Colonic mucosa (tissue), 4 donors: ENCODE measurements around the gene KIF15. TPM values are rescaled to one million over a fixed set of nuclear protein-coding genes. Genes with fewer than 3 reads are reported as not detected.
"Not testable (repeated sequence)": the region's sequence is repeated elsewhere in the genome, so short reads cannot be mapped to it uniquely, and the experiment has no call there.

Experiments used
- DNase-seq: peaks from one replicate; pipeline ENCODE4 v3.0.0-alpha.2; 2020
- H3K27ac ChIP-seq: fragments of 200-600 bp; one replicate; pipeline ENCODE4 v1.8.0; 2021
- H3K27me3 ChIP-seq: fragments of 200-600 bp; one replicate; pipeline ENCODE4 v1.8.0; 2021
- H3K36me3 ChIP-seq: fragments of 200-600 bp; one replicate; pipeline ENCODE4 v1.8.0; 2021
- H3K4me1 ChIP-seq: fragments of 200-600 bp; one replicate; pipeline ENCODE4 v1.8.0; 2021; ENCODE audit warnings: mild to moderate bottlenecking
- H3K4me3 ChIP-seq: fragments of 200-600 bp; one replicate; pipeline ENCODE4 v1.8.0; 2021
- H3K9ac ChIP-seq, 2 donors: one replicate each; pipeline ENCODE4 v1.7.0; 2013; ENCODE audit warnings: control low read depth in 2 of 2, low read depth in 2 of 2, low read length in 2 of 2
- H3K9me3 ChIP-seq: fragments of 200-600 bp; one replicate; pipeline ENCODE4 v1.8.0; 2021
- CTCF ChIP-seq: fragments of 200-600 bp; IDR thresholded peaks from one replicate; pipeline ENCODE4 v1.8.0; 2022; ENCODE audit warnings: antibody characterized with exemption, mild to moderate bottlenecking
- intact Hi-C: fragments of 100-400 bp; cut with DNase I; formaldehyde crosslinking; loops from one replicate; pipeline ENCODE4 v1.14.1; 2022
- total RNA-seq, 2 donors: library from RNA; stranded (reverse); fragmentation: NEBNext Ultra II Directional in 1 of 2; extraction: Animal tissue kit (Norgen Biotek cat#: 25700) in 1 of 2; gene quantifications; one replicate each; pipeline ENCODE4 v1.2.1, GENCODE V29; 2021
- donor health status: healthy.
- donor health status: DM: no; HTN: no; CAD: no.
- donor health status: DM: no; HTN: no; CAD: no.

KIF15 gene
- total RNA-seq, 2 donors from 2014 or later, result 5.9 to 21.3 TPM

- intact Hi-C loops, result no loop called here
- H3K27me3 ChIP-seq, result no peaks in the 10 kb centered on the region
- H3K36me3 ChIP-seq, result no peaks in the 10 kb centered on the region
- no peak overlapping the region for H3K9ac ChIP-seq
- no peak for TF ChIP-seq CTCF
- H3K4me1 ChIP-seq, result no peaks in the 10 kb centered on the region
- no peak for DNase-seq
- H3K9me3 ChIP-seq, result no peaks in the 10 kb centered on the region
- H3K27ac ChIP-seq, result no peak overlapping the region
- H3K4me3 ChIP-seq, result no peak overlapping the region
Observed at GRCh38 chr3:44842376-44842775, 80.8 kb downstream of the KIF15 start.

GRCh38 chr3:44845528-44846520, 84.2 kb downstream of the KIF15 start:
- no peak overlapping the region for H3K9ac ChIP-seq
- no peak for TF ChIP-seq CTCF
- no peaks in the 10 kb centered on the region for H3K36me3 ChIP-seq
- no peaks in the 10 kb centered on the region for H3K9me3 ChIP-seq
- H3K27ac ChIP-seq, result no peak overlapping the region
- intact Hi-C loops, result no loop called here
- DNase-seq, result no peak
- H3K4me3 ChIP-seq, result no peak overlapping the region
- H3K4me1 ChIP-seq, result no peaks in the 10 kb centered on the region
- no peaks in the 10 kb centered on the region for H3K27me3 ChIP-seq

GRCh38 chr3:44848634-44849033, 87.0 kb downstream of the KIF15 start:
- no peaks in the 10 kb centered on the region for H3K4me1 ChIP-seq
- intact Hi-C loops, result no loop called here
- no peak overlapping the region for H3K4me3 ChIP-seq
- no peaks in the 10 kb centered on the region for H3K9me3 ChIP-seq
- H3K27me3 ChIP-seq, result no peaks in the 10 kb centered on the region
- no peaks in the 10 kb centered on the region for H3K36me3 ChIP-seq
- TF ChIP-seq CTCF, result no peak
- no peak overlapping the region for H3K27ac ChIP-seq
- H3K9ac ChIP-seq, result no peak overlapping the region
- DNase-seq, result no peak

GRCh38 chr3:44856663-44857062, 95.1 kb downstream of the KIF15 start:
- H3K4me3 ChIP-seq, H3K36me3 ChIP-seq, H3K9me3 ChIP-seq, H3K9ac ChIP-seq, H3K27ac ChIP-seq, H3K4me1 ChIP-seq, H3K27me3 ChIP-seq, DNase-seq, intact Hi-C loops: not testable (repeated sequence)

GRCh38 chr3:44860117-44860516, 98.5 kb downstream of the KIF15 start:
- Histone ChIP-seq H3K27me3 (no peaks in the 10 kb centered on the region), H3K27ac (no peak overlapping the region), H3K9me3 (no peaks in the 10 kb centered on the region), H3K9ac (no peak overlapping the region), H3K4me1 (no peaks in the 10 kb centered on the region), H3K36me3 (no peaks in the 10 kb centered on the region), H3K4me3 (no peak overlapping the region)
- intact Hi-C loops, result no loop called here
- no peak for DNase-seq
- no peak for TF ChIP-seq CTCF
